Measurements from ENCODE around the gene SYDE2. TPM values are rescaled to one million over a fixed set of nuclear protein-coding genes. Genes with fewer than 3 reads are reported as not detected.

The SYDE2 gene
- total and polyA plus RNA-seq, 9 of the 15 experiments (the other 6 are each of a cell fraction or from before 2014, with no cell fraction given) = 0.39 to 8.7 (median 4.5) TPM

- TF ChIP-seq MGA (IDR thresholded peaks at IDR 0.05) (no peak), CAMTA2 (CRISPR knock-in tag; conservative IDR thresholded peaks at IDR 0.05) (no peak), COPS2 (conservative IDR thresholded peaks at IDR 0.05) (no peak), RUNX1 (IDR thresholded peaks at IDR 0.05; ENCODE audit: low read depth) (no peak), GTF2B (IDR thresholded peaks at IDR 0.05; ENCODE audit: extremely low read depth, insufficient read length) (no peak), CBX3 (IDR thresholded peaks at IDR 0.05; ENCODE audit: borderline replicate concordance in 1 of 2, low read length in 2 of 2) (peak in 1 of 2 experiments; percentile 45; a peak in 1 of 3 replicates), E4F1 (CRISPR knock-in tag; IDR thresholded peaks at IDR 0.05; ENCODE audit: borderline replicate concordance) (no peak), POLR2A (conservative IDR thresholded peaks at IDR 0.05) (no peak), ARHGAP35 (IDR thresholded peaks at IDR 0.05; ENCODE audit: partially characterized antibody) (no peak), ASH1L (IDR thresholded peaks at IDR 0.05; ENCODE audit: borderline replicate concordance, low read depth, partially characterized antibody) (no peak), SMARCE1 (IDR thresholded peaks at IDR 0.05) (peak; percentile 60; the same call in 1 of the 2 replicates), ZNF316 (IDR thresholded peaks at IDR 0.05) (peak; percentile 79), ZNF212 (CRISPR knock-in tag; IDR thresholded peaks at IDR 0.05) (no peak), SMARCA5 (IDR thresholded peaks at IDR 0.05) (no peak)
These were observed 28.0 kb downstream of the SYDE2 start (continued) for GRCh38 chr1:85172684-85173337.
